ENCODE measurements around the gene HYDIN.

The HYDIN gene

GRCh38 chr16:71214746-71215381 lies 15.7 kb downstream of the HYDIN start:
- peak; percentile 26 for TF ChIP-seq CTCF (IDR thresholded peaks at IDR 0.05; ENCODE audit: low read depth, low read length, missing control alignments)
- H3K4me3 ChIP-seq (ENCODE audit: low read depth, low read length), result no peak overlapping the region
- no peak for DNase-seq (ENCODE audit: low read depth)

- no peak for DNase-seq (ENCODE audit: low read depth)
- TF ChIP-seq CTCF (IDR thresholded peaks at IDR 0.05; ENCODE audit: low read depth, low read length, missing control alignments), result no peak
- no peak overlapping the region for H3K4me3 ChIP-seq (ENCODE audit: low read depth, low read length)
These were observed 24.9 kb downstream of the HYDIN start for GRCh38 chr16:71205482-71206131.

- TF ChIP-seq CTCF (IDR thresholded peaks at IDR 0.05; ENCODE audit: low read depth, low read length, missing control alignments), result no peak
- DNase-seq (ENCODE audit: low read depth), result no peak
These were observed 26.9 kb downstream of the HYDIN start for GRCh38 chr16:71203631-71204030.

GRCh38 chr16:71201556-71201955 lies 29.0 kb downstream of the HYDIN start:
- DNase-seq (ENCODE audit: low read depth), result no peak
- no peak overlapping the region for H3K4me3 ChIP-seq (ENCODE audit: low read depth, low read length)
- no peak for TF ChIP-seq CTCF (IDR thresholded peaks at IDR 0.05; ENCODE audit: low read depth, low read length, missing control alignments)

More at GRCh38 chr16:71203631-71204030, 26.9 kb downstream of the HYDIN start:
- no peak overlapping the region for H3K4me3 ChIP-seq (ENCODE audit: low read depth, low read length)

- H3K4me3 ChIP-seq (ENCODE audit: low read depth, low read length), result no peak overlapping the region
- TF ChIP-seq CTCF (IDR thresholded peaks at IDR 0.05; ENCODE audit: low read depth, low read length, missing control alignments), result no peak
- DNase-seq (ENCODE audit: low read depth), result no peak
These were observed 29.5 kb downstream of the HYDIN start for GRCh38 chr16:71201054-71201453.

- TF ChIP-seq CTCF (IDR thresholded peaks at IDR 0.05; ENCODE audit: low read depth, low read length, missing control alignments), result no peak
- DNase-seq (ENCODE audit: low read depth), result no peak
- no peak overlapping the region for H3K4me3 ChIP-seq (ENCODE audit: low read depth, low read length)
These were observed 32.1 kb downstream of the HYDIN start for GRCh38 chr16:71198408-71198807.

- no peak for TF ChIP-seq CTCF (IDR thresholded peaks at IDR 0.05; ENCODE audit: low read depth, low read length, missing control alignments)
- H3K4me3 ChIP-seq (ENCODE audit: low read depth, low read length), result no peak overlapping the region
- DNase-seq (ENCODE audit: low read depth), result no peak
These were observed 38.1 kb downstream of the HYDIN start for GRCh38 chr16:71192387-71192786.
